Measurements from ENCODE around the gene ARPP21. TPM values are rescaled to one million over a fixed set of nuclear protein-coding genes. Genes with fewer than 3 reads are reported as not detected.

ARPP21 gene
- polyA plus RNA-seq, 2 donors = 0.01 TPM; not detected in 1

- H3K36me3 ChIP-seq (ENCODE audit: control insufficient read depth in 2 of 2, insufficient read depth in 2 of 2, low read length in 1 of 2) = no peaks in the 10 kb centered on the region
- H3K9me3 ChIP-seq (ENCODE audit: control insufficient read depth in 2 of 2, insufficient read depth in 1 of 2, low read depth in 1 of 2, low read length in 1 of 2) = no peaks in the 10 kb centered on the region
- no peak overlapping the region for H3K27ac ChIP-seq (ENCODE audit: low read depth in 2 of 2, low read length in 1 of 2)
- no peaks in the 10 kb centered on the region for H3K27me3 ChIP-seq (ENCODE audit: control insufficient read depth in 1 of 2, insufficient read depth in 2 of 2, low read length in 2 of 2)
- H3K4me3 ChIP-seq (ENCODE audit: low read depth in 1 of 2, low read length in 2 of 2) = no peak overlapping the region
- no peaks in the 10 kb centered on the region for H3K4me1 ChIP-seq (ENCODE audit: control insufficient read depth in 2 of 2, insufficient read depth in 2 of 2, low read length in 1 of 2)
- WGBS, 2 donors = 73 to 82% methylated on average over 14 of the region's 14 CpGs
Measured at GRCh38 chr3:35679409-35680080, 40.2 kb downstream of the ARPP21 start.

GRCh38 chr3:35680866-35681650 lies 41.7 kb downstream of the ARPP21 start:
- Histone ChIP-seq H3K4me1 (ENCODE audit: control insufficient read depth in 2 of 2, insufficient read depth in 2 of 2, low read length in 1 of 2) (no peaks in the 10 kb centered on the region), H3K27me3 (ENCODE audit: control insufficient read depth in 1 of 2, insufficient read depth in 2 of 2, low read length in 2 of 2) (no peaks in the 10 kb centered on the region), H3K36me3 (ENCODE audit: control insufficient read depth in 2 of 2, insufficient read depth in 2 of 2, low read length in 1 of 2) (no peaks in the 10 kb centered on the region), H3K27ac (ENCODE audit: low read depth in 2 of 2, low read length in 1 of 2) (no peak overlapping the region), H3K4me3 (ENCODE audit: low read depth in 1 of 2, low read length in 2 of 2) (no peak overlapping the region), H3K9me3 (ENCODE audit: control insufficient read depth in 2 of 2, insufficient read depth in 1 of 2, low read depth in 1 of 2, low read length in 1 of 2) (no peaks in the 10 kb centered on the region)
- 61 to 66% methylated on average over 5 of the region's 5 CpGs for WGBS, 2 donors

- no peaks in the 10 kb centered on the region for H3K27me3 ChIP-seq (ENCODE audit: control insufficient read depth in 1 of 2, insufficient read depth in 2 of 2, low read length in 2 of 2)
- no peaks in the 10 kb centered on the region for H3K36me3 ChIP-seq (ENCODE audit: control insufficient read depth in 2 of 2, insufficient read depth in 2 of 2, low read length in 1 of 2)
- H3K9me3 ChIP-seq (ENCODE audit: control insufficient read depth in 2 of 2, insufficient read depth in 1 of 2, low read depth in 1 of 2, low read length in 1 of 2) = no peaks in the 10 kb centered on the region
- H3K27ac ChIP-seq (ENCODE audit: low read depth in 2 of 2, low read length in 1 of 2) = no peak overlapping the region
- H3K4me3 ChIP-seq (ENCODE audit: low read depth in 1 of 2, low read length in 2 of 2) = no peak overlapping the region
- no peaks in the 10 kb centered on the region for H3K4me1 ChIP-seq (ENCODE audit: control insufficient read depth in 2 of 2, insufficient read depth in 2 of 2, low read length in 1 of 2)
- WGBS, 2 donors = 88 to 92% methylated on average over 3 of the region's 3 CpGs
Measured at GRCh38 chr3:35685153-35685552, 45.8 kb downstream of the ARPP21 start.

- H3K4me3 ChIP-seq (ENCODE audit: low read depth in 1 of 2, low read length in 2 of 2) = no peak overlapping the region
- no peaks in the 10 kb centered on the region for H3K9me3 ChIP-seq (ENCODE audit: control insufficient read depth in 2 of 2, insufficient read depth in 1 of 2, low read depth in 1 of 2, low read length in 1 of 2)
- no peaks in the 10 kb centered on the region for H3K4me1 ChIP-seq (ENCODE audit: control insufficient read depth in 2 of 2, insufficient read depth in 2 of 2, low read length in 1 of 2)
- no peaks in the 10 kb centered on the region for H3K27me3 ChIP-seq (ENCODE audit: control insufficient read depth in 1 of 2, insufficient read depth in 2 of 2, low read length in 2 of 2)
- H3K27ac ChIP-seq (ENCODE audit: low read depth in 2 of 2, low read length in 1 of 2) = no peak overlapping the region
- 76 to 80% methylated on average over 3 of the region's 3 CpGs for WGBS, 2 donors
- no peaks in the 10 kb centered on the region for H3K36me3 ChIP-seq (ENCODE audit: control insufficient read depth in 2 of 2, insufficient read depth in 2 of 2, low read length in 1 of 2)
Measured at GRCh38 chr3:35688826-35689225, 49.5 kb downstream of the ARPP21 start.

- Histone ChIP-seq H3K36me3 (ENCODE audit: control insufficient read depth in 2 of 2, insufficient read depth in 2 of 2, low read length in 1 of 2) (no peaks in the 10 kb centered on the region), H3K9me3 (ENCODE audit: control insufficient read depth in 2 of 2, insufficient read depth in 1 of 2, low read depth in 1 of 2, low read length in 1 of 2) (no peaks in the 10 kb centered on the region), H3K4me3 (ENCODE audit: low read depth in 1 of 2, low read length in 2 of 2) (no peak overlapping the region), H3K27me3 (ENCODE audit: control insufficient read depth in 1 of 2, insufficient read depth in 2 of 2, low read length in 2 of 2) (no peaks in the 10 kb centered on the region), H3K27ac (ENCODE audit: low read depth in 2 of 2, low read length in 1 of 2) (no peak overlapping the region), H3K4me1 (ENCODE audit: control insufficient read depth in 2 of 2, insufficient read depth in 2 of 2, low read length in 1 of 2) (no peaks in the 10 kb centered on the region)
- WGBS, 2 donors = 60 to 66% methylated on average over 4 of the region's 4 CpGs
Measured at GRCh38 chr3:35690271-35690670, 50.9 kb downstream of the ARPP21 start.

- Histone ChIP-seq H3K27me3 (ENCODE audit: control insufficient read depth in 1 of 2, insufficient read depth in 2 of 2, low read length in 2 of 2) (no peaks in the 10 kb centered on the region), H3K4me3 (ENCODE audit: low read depth in 1 of 2, low read length in 2 of 2) (no peak overlapping the region), H3K4me1 (ENCODE audit: control insufficient read depth in 2 of 2, insufficient read depth in 2 of 2, low read length in 1 of 2) (no peaks in the 10 kb centered on the region), H3K9me3 (ENCODE audit: control insufficient read depth in 2 of 2, insufficient read depth in 1 of 2, low read depth in 1 of 2, low read length in 1 of 2) (no peaks in the 10 kb centered on the region), H3K27ac (ENCODE audit: low read depth in 2 of 2, low read length in 1 of 2) (no peak overlapping the region), H3K36me3 (ENCODE audit: control insufficient read depth in 2 of 2, insufficient read depth in 2 of 2, low read length in 1 of 2) (no peaks in the 10 kb centered on the region)
- WGBS, 2 donors = 44 to 52% methylated on average over 3 of the region's 3 CpGs
Measured at GRCh38 chr3:35705904-35706303, 66.6 kb downstream of the ARPP21 start.

- H3K9me3 ChIP-seq (ENCODE audit: control insufficient read depth in 2 of 2, insufficient read depth in 1 of 2, low read depth in 1 of 2, low read length in 1 of 2) = no peaks in the 10 kb centered on the region
- no peaks in the 10 kb centered on the region for H3K4me1 ChIP-seq (ENCODE audit: control insufficient read depth in 2 of 2, insufficient read depth in 2 of 2, low read length in 1 of 2)
- H3K4me3 ChIP-seq (ENCODE audit: low read depth in 1 of 2, low read length in 2 of 2) = no peak overlapping the region
- 76 to 84% methylated on average over 3 of the region's 3 CpGs for WGBS, 2 donors
- no peaks in the 10 kb centered on the region for H3K36me3 ChIP-seq (ENCODE audit: control insufficient read depth in 2 of 2, insufficient read depth in 2 of 2, low read length in 1 of 2)
- no peak overlapping the region for H3K27ac ChIP-seq (ENCODE audit: low read depth in 2 of 2, low read length in 1 of 2)
- H3K27me3 ChIP-seq (ENCODE audit: control insufficient read depth in 1 of 2, insufficient read depth in 2 of 2, low read length in 2 of 2) = no peaks in the 10 kb centered on the region
Measured at GRCh38 chr3:35707904-35708303, 68.6 kb downstream of the ARPP21 start.

GRCh38 chr3:35708394-35709271 lies 69.3 kb downstream of the ARPP21 start:
- 55 to 57% methylated on average over 8 of the region's 8 CpGs for WGBS, 2 donors
- no peaks in the 10 kb centered on the region for H3K9me3 ChIP-seq (ENCODE audit: control insufficient read depth in 2 of 2, insufficient read depth in 1 of 2, low read depth in 1 of 2, low read length in 1 of 2)
- H3K27ac ChIP-seq (ENCODE audit: low read depth in 2 of 2, low read length in 1 of 2) = no peak overlapping the region
- no peaks in the 10 kb centered on the region for H3K27me3 ChIP-seq (ENCODE audit: control insufficient read depth in 1 of 2, insufficient read depth in 2 of 2, low read length in 2 of 2)
- H3K36me3 ChIP-seq (ENCODE audit: control insufficient read depth in 2 of 2, insufficient read depth in 2 of 2, low read length in 1 of 2) = no peaks in the 10 kb centered on the region
- H3K4me1 ChIP-seq (ENCODE audit: control insufficient read depth in 2 of 2, insufficient read depth in 2 of 2, low read length in 1 of 2) = no peaks in the 10 kb centered on the region
- H3K4me3 ChIP-seq (ENCODE audit: low read depth in 1 of 2, low read length in 2 of 2) = no peak overlapping the region

- Histone ChIP-seq H3K4me1 (ENCODE audit: control insufficient read depth in 2 of 2, insufficient read depth in 2 of 2, low read length in 1 of 2) (no peaks in the 10 kb centered on the region), H3K9me3 (ENCODE audit: control insufficient read depth in 2 of 2, insufficient read depth in 1 of 2, low read depth in 1 of 2, low read length in 1 of 2) (no peaks in the 10 kb centered on the region), H3K27me3 (ENCODE audit: control insufficient read depth in 1 of 2, insufficient read depth in 2 of 2, low read length in 2 of 2) (no peaks in the 10 kb centered on the region), H3K27ac (ENCODE audit: low read depth in 2 of 2, low read length in 1 of 2) (no peak overlapping the region), H3K36me3 (ENCODE audit: control insufficient read depth in 2 of 2, insufficient read depth in 2 of 2, low read length in 1 of 2) (no peaks in the 10 kb centered on the region), H3K4me3 (ENCODE audit: low read depth in 1 of 2, low read length in 2 of 2) (no peak overlapping the region)
- WGBS, 2 donors = 82 to 83% methylated on average over 3 of the region's 3 CpGs
Measured at GRCh38 chr3:35709691-35710090, 70.4 kb downstream of the ARPP21 start.
